GM18508 (cell line): Measurements from ENCODE around the gene ZNF419.

Experiments used
- ATAC-seq: cut with Tn5 transposase; IDR thresholded peaks from one replicate; pipeline ENCODE4 v1.9.1; 2021; ENCODE audit warnings: moderate number of reproducible peaks; ENCODE audit not compliant: insufficient read depth, unreplicated experiment

ZNF419 gene

GRCh38 chr19:57527136-57527881 is 39.8 kb downstream of the ZNF419 start, which contains the start of gene ZNF549:
Gene ZNF549 (plus strand): TSS chr19:57527356. CDS start chr19:57527574, 218 bp downstream.
- ATAC-seq: peak; percentile 91

GRCh38 chr19:57537953-57538547 is 50.5 kb downstream of the ZNF419 start:
- no peak for ATAC-seq
